ENCODE results near the gene PARD3B. TPM values are rescaled to one million over a fixed set of nuclear protein-coding genes. Genes with fewer than 3 reads are reported as not detected.

Gene PARD3B
- total and polyA plus RNA-seq, 2 donors from 2014 or later: 5.3 to 29.6 TPM

DNA sequence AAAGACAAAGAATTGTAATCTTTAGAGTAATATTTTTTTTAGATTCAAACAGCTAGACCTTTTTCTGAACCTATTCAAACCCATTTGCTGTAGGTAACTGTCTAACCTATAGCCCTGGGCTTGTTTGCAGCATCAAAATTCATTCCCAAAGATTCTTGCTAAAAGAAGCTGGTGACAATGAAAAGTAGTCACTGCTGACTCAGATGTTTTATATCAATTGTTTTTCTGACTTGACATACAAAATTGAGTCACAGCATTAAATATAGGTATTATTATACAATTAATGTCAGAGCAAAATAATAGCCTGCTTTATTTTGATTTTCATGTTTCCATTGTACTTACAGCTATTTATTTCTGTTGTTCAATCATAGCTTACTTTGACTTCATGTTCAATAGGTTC is 816.7 kb downstream of the PARD3B start:
- Histone ChIP-seq H3K36me3 (ENCODE audit: control insufficient read depth in 2 of 3, insufficient read depth in 3 of 3, low read length in 3 of 3) (no peaks in the 10 kb centered on the region), H3K9ac (ENCODE audit: low read length in 3 of 3) (no peak overlapping the region), H3K27ac (ENCODE audit: low read depth in 2 of 2, low read length in 2 of 2) (no peak overlapping the region), H3K4me3 (ENCODE audit: low read length in 3 of 3) (no peak overlapping the region), H3K27me3 (ENCODE audit: control insufficient read depth, insufficient read depth, low read length) (no peaks in the 10 kb centered on the region), H3K9me3 (ENCODE audit: control insufficient read depth in 2 of 3, insufficient read depth in 1 of 3, low read length in 3 of 3) (no peaks in the 10 kb centered on the region), H3K4me1 (ENCODE audit: control insufficient read depth in 2 of 3, insufficient read depth in 2 of 3, low read depth in 1 of 3, low read length in 3 of 3) (no peaks in the 10 kb centered on the region)
- TF ChIP-seq, protein P1, sequence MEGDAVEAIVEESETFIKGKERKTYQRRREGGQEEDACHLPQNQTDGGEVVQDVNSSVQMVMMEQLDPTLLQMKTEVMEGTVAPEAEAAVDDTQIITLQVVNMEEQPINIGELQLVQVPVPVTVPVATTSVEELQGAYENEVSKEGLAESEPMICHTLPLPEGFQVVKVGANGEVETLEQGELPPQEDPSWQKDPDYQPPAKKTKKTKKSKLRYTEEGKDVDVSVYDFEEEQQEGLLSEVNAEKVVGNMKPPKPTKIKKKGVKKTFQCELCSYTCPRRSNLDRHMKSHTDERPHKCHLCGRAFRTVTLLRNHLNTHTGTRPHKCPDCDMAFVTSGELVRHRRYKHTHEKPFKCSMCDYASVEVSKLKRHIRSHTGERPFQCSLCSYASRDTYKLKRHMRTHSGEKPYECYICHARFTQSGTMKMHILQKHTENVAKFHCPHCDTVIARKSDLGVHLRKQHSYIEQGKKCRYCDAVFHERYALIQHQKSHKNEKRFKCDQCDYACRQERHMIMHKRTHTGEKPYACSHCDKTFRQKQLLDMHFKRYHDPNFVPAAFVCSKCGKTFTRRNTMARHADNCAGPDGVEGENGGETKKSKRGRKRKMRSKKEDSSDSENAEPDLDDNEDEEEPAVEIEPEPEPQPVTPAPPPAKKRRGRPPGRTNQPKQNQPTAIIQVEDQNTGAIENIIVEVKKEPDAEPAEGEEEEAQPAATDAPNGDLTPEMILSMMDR (IDR thresholded peaks at IDR 0.05; ENCODE audit: borderline replicate concordance, extremely low read depth, insufficient read depth): no peak
- intact Hi-C loops (cut with DNase I): no loop called here
- DNase-seq (no peak), FAIRE-seq (no peak)

DNA sequence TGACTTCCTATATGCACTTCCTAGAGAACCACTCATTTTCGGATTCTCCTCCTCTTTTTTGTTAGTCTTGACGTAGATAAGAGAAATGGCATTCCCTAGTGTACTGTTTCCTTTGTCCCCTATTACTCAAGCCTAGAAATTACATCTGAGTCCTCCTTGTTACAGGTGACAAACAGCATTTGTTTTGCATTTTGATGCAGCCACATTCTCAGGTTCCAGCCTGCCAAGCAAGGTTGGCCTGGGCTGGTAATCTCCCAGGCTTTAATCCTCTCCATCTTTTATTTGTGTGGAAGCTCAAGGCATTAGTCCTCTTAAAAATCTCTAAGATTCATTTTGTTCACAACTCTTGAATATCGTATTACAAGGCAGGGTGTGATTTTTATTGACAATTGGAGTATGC is 819.0 kb downstream of the PARD3B start:
- Histone ChIP-seq H3K4me3 (ENCODE audit: low read length in 3 of 3) (no peak overlapping the region), H3K36me3 (ENCODE audit: control insufficient read depth in 2 of 3, insufficient read depth in 3 of 3, low read length in 3 of 3) (no peaks in the 10 kb centered on the region), H3K9me3 (ENCODE audit: control insufficient read depth in 2 of 3, insufficient read depth in 1 of 3, low read length in 3 of 3) (no peaks in the 10 kb centered on the region), H3K4me1 (ENCODE audit: control insufficient read depth in 2 of 3, insufficient read depth in 2 of 3, low read depth in 1 of 3, low read length in 3 of 3) (no peaks in the 10 kb centered on the region), H3K27ac (ENCODE audit: low read depth in 2 of 2, low read length in 2 of 2) (no peak overlapping the region), H3K9ac (ENCODE audit: low read length in 3 of 3) (no peak overlapping the region), H3K27me3 (ENCODE audit: control insufficient read depth, insufficient read depth, low read length) (no peaks in the 10 kb centered on the region)
- TF ChIP-seq, protein P1 (IDR thresholded peaks at IDR 0.05; ENCODE audit: borderline replicate concordance, extremely low read depth, insufficient read depth): no peak
- FAIRE-seq (no peak), DNase-seq (no peak)
- intact Hi-C loops (cut with DNase I): no loop called here

DNA sequence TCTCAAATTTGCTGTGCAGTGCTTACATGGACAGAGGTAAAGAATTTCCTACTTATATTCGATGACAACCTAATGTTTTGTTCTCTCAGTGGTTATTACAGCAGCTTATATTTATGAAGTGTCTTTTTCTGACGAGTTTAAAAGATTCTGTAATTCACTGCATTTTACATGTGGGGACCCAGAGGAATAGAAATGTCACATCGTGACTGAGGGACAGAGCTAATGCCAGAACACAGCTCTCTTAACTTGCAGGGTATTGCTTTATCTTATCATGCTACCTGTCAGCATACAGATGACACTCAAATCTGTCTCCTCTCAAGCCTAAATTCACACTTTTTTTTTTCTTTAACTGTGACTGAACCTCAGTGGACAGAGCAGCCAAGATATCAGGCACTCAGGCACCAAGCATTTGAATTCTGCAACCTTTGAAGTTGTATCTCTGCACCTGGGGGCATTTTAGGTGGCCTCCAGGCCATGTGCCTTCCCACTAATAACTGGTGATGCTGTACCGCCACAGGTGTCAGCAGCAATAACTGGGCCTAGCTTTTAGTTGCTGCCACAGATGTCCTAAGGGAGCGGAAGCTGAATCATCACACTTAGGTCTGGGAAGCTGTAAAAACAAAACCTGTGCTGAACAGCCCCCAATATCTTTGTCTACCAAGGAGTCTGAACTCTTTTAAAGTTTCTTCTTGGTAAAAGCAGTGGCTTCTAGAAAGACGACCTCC is 821.2 kb downstream of the PARD3B start:
- Histone ChIP-seq H3K4me3 (ENCODE audit: low read length in 3 of 3) (no peak overlapping the region), H3K27ac (ENCODE audit: low read depth in 2 of 2, low read length in 2 of 2) (no peak overlapping the region), H3K36me3 (ENCODE audit: control insufficient read depth in 2 of 3, insufficient read depth in 3 of 3, low read length in 3 of 3) (no peaks in the 10 kb centered on the region), H3K9ac (ENCODE audit: low read length in 3 of 3) (no peak overlapping the region), H3K27me3 (ENCODE audit: control insufficient read depth, insufficient read depth, low read length) (no peaks in the 10 kb centered on the region), H3K4me1 (ENCODE audit: control insufficient read depth in 2 of 3, insufficient read depth in 2 of 3, low read depth in 1 of 3, low read length in 3 of 3) (no peaks in the 10 kb centered on the region), H3K9me3 (ENCODE audit: control insufficient read depth in 2 of 3, insufficient read depth in 1 of 3, low read length in 3 of 3) (no peaks in the 10 kb centered on the region)
- intact Hi-C loops (cut with DNase I): no loop called here
- FAIRE-seq (no peak), DNase-seq (no peak)
- TF ChIP-seq, protein P1 (IDR thresholded peaks at IDR 0.05; ENCODE audit: borderline replicate concordance, extremely low read depth, insufficient read depth): no peak
